Activated CD8-positive, alpha-beta memory T cell treated with anti-CD3 and anti-CD28 coated beads for 48 hours (primary cell): ENCODE measurements around the gene ATG4C.
A peak's percentile ranks its signal among the peaks of the same experiment; 100 is the strongest.
"Not testable (repeated sequence)": the region's sequence is repeated elsewhere in the genome, so short reads cannot be mapped to it uniquely, and the experiment has no call there.

Experiments used
- DNase-seq, 3 experiments: peaks; one replicate each; pipeline ENCODE4 v3.0.0-alpha.2; 2020; ENCODE audit warnings: low read depth in 2 of 3, low spot score in 2 of 3

The ATG4C gene

DNA sequence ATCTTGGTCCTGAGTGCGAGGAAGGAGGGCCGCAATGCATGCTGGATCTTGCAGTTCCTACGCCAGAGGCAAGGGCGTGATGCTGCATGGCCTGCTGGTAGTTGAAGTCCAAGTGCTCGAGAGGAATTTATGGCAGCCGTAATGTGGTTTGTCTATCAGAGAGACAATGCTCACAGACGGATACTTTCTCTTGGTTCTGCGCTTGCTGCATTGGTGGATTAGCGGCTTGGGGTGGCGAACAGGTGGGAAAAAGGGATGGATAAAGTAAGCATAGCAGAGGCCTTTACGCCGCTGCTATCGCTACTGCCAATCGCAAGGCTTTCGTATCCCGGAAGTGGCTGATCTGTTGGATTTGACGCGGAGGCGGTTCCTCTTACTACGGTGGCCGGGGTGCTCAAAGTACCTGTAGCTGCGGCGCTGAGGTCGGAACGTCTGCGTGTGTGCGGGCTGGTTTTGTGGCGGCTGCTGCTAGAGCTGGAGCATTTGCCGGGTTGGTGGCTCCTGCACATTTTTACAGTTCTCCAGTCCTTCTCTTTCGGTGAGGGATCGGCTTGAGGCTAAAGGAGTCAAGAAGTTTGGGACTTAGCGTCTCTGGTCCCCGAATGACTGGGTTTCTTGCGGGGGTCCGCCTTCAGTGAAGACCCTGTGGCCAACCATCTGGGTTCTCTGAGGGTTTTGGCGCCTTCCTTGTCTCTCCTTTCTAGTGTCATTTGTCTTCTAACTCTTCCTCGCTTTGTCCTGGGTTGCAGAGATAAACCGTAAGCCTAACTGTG lies at the start of gene ATG4C:
Gene ATG4C, plus strand, starts transcription at position 397 of the 773 bp plus-strand sequence. CDS start 19,655 bp downstream, outside the sequence.
- peak; percentile 52 to 79 (median 65) for DNase-seq

- no peak for DNase-seq
These were observed 48.3 kb upstream of the ATG4C start for GRCh38 chr1:62735491-62736171.

DNA sequence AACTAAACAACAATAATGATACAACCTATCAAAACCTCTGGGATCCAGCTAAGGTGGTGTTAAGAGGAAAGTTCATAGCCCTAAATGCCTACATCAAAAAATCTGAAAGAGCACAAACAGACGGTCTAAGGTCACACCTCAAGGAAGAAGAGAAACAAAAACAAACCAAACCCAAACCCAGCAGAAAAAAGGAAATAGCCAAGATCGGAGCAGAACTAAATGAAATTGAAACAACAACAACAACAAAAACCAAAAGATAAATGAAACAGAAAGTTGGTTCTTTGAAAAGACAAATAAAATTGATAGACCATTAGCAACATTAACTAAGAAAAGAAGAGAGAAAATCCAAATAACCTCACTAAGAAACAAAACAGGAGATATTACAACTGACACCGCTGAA lies 43.2 kb upstream of the ATG4C start:
- DNase-seq, result not testable (repeated sequence)

DNA sequence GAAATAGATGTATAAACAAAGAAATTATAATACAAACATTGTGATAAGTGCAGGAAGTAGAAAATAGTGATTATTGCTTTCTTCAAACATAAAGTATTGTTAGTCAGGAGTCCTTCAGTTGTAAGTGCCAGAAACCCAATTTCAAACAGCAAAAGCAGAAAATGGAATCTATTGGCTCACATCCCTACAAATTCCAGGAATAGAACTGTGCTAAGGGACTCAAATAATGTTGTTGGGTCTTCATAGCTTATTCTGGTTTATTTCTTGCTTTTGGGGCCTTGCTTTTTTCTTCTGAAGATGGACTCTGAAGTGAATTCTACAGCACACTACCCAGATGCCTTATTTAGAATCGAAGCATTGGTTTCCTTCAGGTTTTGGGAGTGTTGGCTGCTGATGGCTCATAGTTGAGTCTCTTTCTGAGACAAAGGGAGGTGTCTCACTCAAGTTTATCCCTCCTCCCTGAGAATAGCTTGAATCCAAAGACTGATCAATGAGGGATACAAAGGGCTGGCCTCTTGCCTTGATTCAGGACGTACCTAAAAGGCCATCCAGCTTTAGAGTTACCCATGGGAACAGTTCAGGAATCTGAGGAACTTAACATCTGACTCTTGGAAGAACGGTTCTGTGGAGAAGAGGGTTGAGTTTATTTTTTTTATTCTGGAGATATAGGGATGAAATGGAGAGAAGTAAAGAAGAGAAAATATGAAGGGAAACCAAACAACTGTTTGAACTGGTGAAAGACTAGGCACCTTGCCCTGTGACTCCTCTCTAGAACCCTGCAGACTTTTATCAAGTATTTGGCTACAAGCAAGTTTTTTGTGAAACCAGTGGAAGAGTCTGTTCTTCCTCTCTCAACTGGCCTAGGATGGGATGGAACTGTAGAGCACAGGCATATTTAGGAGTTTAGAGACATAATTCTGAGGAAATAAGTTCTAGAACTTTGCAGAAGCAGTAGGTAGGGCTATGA lies 39.0 kb upstream of the ATG4C start:
- DNase-seq, result no peak

DNA sequence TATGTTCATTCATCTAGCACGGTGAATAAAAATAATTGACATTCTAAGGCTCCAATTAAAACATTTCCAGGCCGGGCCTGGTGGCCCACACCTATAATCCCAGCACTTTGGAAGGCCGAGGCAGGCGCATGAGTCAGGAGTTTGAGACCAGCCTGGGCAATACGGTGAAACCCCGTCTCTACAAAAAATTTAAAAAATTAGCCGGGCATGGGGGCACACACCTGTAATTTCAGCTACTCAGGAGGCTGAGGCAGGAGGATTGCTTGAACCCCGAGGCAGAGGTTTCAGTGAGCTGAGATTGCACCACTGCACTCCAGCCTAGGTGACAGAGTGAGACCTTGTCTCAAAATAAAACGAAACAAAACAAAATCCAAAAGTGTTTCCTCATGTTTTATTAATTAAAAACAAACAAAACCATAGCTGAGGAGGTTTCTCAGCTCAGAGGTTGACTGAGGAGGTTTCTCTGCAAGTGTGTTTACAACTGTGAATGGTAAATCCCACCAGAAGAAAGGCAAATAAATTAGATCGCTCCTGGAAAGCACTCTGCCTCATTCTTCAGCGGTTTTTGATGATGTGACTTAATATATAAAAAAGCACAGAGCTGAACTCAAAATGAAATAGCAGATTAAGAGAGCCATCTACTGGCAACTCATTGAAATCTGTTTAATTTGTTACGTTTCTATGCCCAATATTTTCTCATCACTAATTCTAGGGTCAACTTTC lies 37.7 kb upstream of the ATG4C start:
- no peak for DNase-seq

DNA sequence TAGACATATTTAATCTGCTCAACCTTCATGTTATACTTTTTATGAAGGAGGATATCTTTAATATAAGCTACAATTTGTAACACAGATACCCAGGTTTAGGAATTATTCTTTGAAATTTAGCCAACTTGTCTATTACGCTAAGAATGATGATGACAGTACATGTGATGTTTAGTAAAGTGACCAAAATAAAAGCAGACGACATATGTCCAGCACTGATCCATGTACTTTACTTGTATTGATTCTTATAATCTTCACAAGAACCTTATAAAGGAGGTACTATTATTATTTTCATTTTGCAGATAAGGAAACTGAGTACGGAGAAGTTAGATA lies 37.2 kb upstream of the ATG4C start:
- no peak for DNase-seq

- DNase-seq, result no peak
These were observed 30.6 kb upstream of the ATG4C start for GRCh38 chr1:62753031-62753965.

- DNase-seq, result not testable (repeated sequence)
These were observed 29.0 kb upstream of the ATG4C start for GRCh38 chr1:62754938-62755337.

- not testable (repeated sequence) for DNase-seq
These were observed 27.6 kb upstream of the ATG4C start for GRCh38 chr1:62756255-62756884.

GRCh38 chr1:62759232-62759875 lies 24.6 kb upstream of the ATG4C start:
- DNase-seq, result not testable (repeated sequence)

DNA sequence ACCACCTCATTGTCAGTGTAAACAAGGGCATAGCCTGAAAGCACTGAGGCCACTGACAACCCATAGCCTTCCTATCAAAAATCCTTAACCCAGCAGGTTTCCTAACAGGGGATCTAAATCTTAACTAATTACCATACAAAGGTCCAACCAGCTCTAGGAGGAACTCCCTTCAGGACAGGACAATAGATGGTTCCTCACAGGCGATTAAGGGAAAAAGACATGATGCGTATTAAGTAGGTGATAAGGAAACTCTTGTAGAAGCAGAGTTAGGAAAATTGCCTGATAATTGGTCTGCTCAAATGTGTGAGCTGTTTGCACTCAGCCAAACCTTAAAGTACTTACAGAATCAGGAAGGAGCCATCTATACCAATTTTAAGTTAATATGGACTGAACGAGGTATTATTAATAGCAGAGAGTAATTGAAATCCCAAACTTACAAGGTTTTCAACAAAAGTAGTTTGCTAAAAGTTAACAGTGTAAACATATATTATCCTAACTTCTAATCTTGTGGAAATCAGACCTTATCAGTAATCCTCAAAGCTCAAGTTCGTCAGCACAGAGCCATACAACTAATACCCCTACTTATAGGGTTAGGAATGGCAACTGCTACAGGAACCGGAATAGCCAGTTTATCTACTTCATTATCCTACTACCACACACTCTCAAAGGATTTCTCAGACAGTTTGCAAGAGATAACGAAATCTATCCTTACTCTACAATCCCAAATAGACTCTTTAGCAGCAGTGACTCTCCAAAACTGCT lies 23.7 kb upstream of the ATG4C start:
- not testable (repeated sequence) for DNase-seq

- not testable (repeated sequence) for DNase-seq
These were observed 22.6 kb upstream of the ATG4C start for GRCh38 chr1:62761223-62761870.

GRCh38 chr1:62762027-62762426 lies 21.9 kb upstream of the ATG4C start:
- DNase-seq, result not testable (repeated sequence)

DNA sequence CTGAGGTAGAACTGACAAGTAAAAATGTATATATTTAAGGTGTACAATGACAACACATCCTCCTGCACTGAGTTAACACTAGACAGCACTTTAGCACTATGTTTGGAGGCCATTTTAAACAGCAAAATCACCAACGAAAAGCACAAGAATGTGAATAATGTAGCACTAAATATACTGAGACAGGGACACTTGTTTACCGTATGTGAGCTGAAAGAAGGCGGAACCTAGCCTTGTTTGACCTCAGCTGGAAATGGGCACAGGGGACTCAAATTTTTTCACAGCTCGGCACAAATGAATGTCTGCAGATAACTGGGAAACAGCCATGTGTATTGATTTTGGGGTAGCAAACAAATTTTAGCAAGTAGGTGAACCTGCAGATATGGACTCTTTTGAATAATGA lies 18.0 kb upstream of the ATG4C start:
- DNase-seq, result no peak

- DNase-seq, result not testable (repeated sequence)
These were observed 15.4 kb upstream of the ATG4C start for GRCh38 chr1:62768551-62768950.

DNA sequence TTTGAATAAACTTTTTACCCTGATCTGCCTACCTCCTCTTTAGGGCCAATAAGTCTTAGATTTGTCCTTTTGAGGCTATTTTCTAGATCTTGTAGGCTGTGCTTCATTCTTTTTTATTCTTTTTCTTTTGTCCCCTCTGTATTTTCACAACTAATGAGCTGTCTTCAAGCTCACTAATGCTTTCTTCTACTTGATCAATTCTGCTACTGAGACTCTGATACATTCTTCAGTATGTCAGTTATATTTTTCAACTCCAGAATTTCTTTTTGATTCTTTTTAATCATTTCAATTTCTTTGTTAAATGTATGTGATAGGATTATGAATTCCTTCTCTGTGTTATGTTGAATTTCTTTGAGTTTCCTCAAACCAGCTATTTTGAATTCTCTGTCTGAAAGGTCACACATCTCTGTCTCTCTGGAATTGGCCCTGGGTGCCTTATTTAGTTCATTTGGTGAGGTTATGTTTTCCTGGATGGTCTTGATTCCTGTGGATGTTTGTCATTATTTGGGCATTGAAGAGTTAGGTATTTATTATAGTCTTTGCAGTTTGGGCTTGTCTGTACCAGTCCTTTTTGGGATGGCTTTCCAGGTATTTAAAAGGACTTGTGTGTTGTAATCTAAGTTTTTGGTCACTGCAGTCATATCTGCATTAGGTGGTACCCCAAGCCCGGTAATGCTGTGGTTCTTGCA lies 11.2 kb upstream of the ATG4C start:
- no peak for DNase-seq

GRCh38 chr1:62774006-62774405 lies 9.9 kb upstream of the ATG4C start:
- no peak for DNase-seq
